ENCODE results near the gene NEK2.
"Not testable (repeated sequence)": the region's sequence is repeated elsewhere in the genome, so short reads cannot be mapped to it uniquely, and the experiment has no call there.

Gene NEK2

GRCh38 chr1:211675230-211676105 is at the start of gene NEK2:
Gene NEK2, minus strand, starts transcription at chr1:211675621. Its CDS starts 142 bp downstream, at chr1:211675479.
- peak; percentile 98 for DNase-seq

- no peak for DNase-seq
These were observed 49.3 kb upstream of the NEK2 start for GRCh38 chr1:211724687-211725196.

GRCh38 chr1:211723273-211723672 is 47.9 kb upstream of the NEK2 start:
- no peak for DNase-seq

- DNase-seq = no peak
These were observed 47.1 kb upstream of the NEK2 start for GRCh38 chr1:211722277-211723175.

GRCh38 chr1:211716555-211716954 is 41.1 kb upstream of the NEK2 start:
- not testable (repeated sequence) for DNase-seq

GRCh38 chr1:211715971-211716370 is 40.5 kb upstream of the NEK2 start:
- DNase-seq = no peak

- DNase-seq = no peak
These were observed 38.7 kb upstream of the NEK2 start for GRCh38 chr1:211714154-211714553.

GRCh38 chr1:211713231-211713630 is 37.8 kb upstream of the NEK2 start:
- no peak for DNase-seq

GRCh38 chr1:211711315-211711705 is 35.9 kb upstream of the NEK2 start:
- no peak for DNase-seq

GRCh38 chr1:211710566-211711314 is 35.3 kb upstream of the NEK2 start:
- DNase-seq = no peak

- no peak for DNase-seq
These were observed 33.5 kb upstream of the NEK2 start for GRCh38 chr1:211708926-211709325.

- DNase-seq = no peak
These were observed 32.6 kb upstream of the NEK2 start for GRCh38 chr1:211708006-211708405.

- DNase-seq = no peak
These were observed 30.2 kb upstream of the NEK2 start for GRCh38 chr1:211705467-211706091.

- no peak for DNase-seq
These were observed 29.1 kb upstream of the NEK2 start for GRCh38 chr1:211704543-211704942.

GRCh38 chr1:211703812-211704537 is 28.6 kb upstream of the NEK2 start:
- no peak for DNase-seq

GRCh38 chr1:211701733-211702132 is 26.3 kb upstream of the NEK2 start:
- no peak for DNase-seq

- no peak for DNase-seq
These were observed 23.6 kb upstream of the NEK2 start for GRCh38 chr1:211699059-211699458.

- peak; percentile 44 for DNase-seq
These were observed 23.0 kb upstream of the NEK2 start for GRCh38 chr1:211698161-211699026.

GRCh38 chr1:211697356-211697755 is 21.9 kb upstream of the NEK2 start:
- no peak for DNase-seq

GRCh38 chr1:211695135-211695816 is 19.9 kb upstream of the NEK2 start:
- DNase-seq = no peak
